Activated T-cell treated with anti-CD3 and anti-CD28 coated beads, Interleukin-2, amount 50 U/mL, for 72 hours (primary cell): ENCODE measurements around the gene SEMA3A. TPM values are rescaled to one million over a fixed set of nuclear protein-coding genes. Genes with fewer than 3 reads are reported as not detected.
A peak's percentile ranks its signal among the peaks of the same experiment; 100 is the strongest.
"Not testable (repeated sequence)": the region's sequence is repeated elsewhere in the genome, so short reads cannot be mapped to it uniquely, and the experiment has no call there.

Source experiments
- ATAC-seq, 2 donors: fragments of 150-1000 bp; cut with Tn5 transposase; replicated peaks in 1 of 2; 2 replicates each; pipeline ENCODE4 v1.10.0; 2021; ENCODE audit warnings: moderate library complexity in 2 of 2, mild to moderate bottlenecking in 1 of 2
- DNase-seq, 2 donors: peaks; one replicate each; pipeline ENCODE4 v3.0.0; 2021 to 2022; ENCODE audit warnings: mixed read lengths in 1 of 2
- H3K27ac Mint-ChIP-seq: one replicate; pipeline ENCODE4 v1.8.0; 2022; ENCODE audit warnings: mild to moderate bottlenecking, moderate library complexity, mixed read lengths
- H3K27me3 Mint-ChIP-seq: one replicate; pipeline ENCODE4 v1.8.0; 2022; ENCODE audit warnings: low read depth, mixed read lengths
- H3K36me3 Mint-ChIP-seq, 2 donors: one replicate each; pipeline ENCODE4 v1.8.0; 2022; ENCODE audit warnings: mixed read lengths in 2 of 2, mild to moderate bottlenecking in 1 of 2; ENCODE audit not compliant: insufficient read depth in 2 of 2
- H3K4me1 Mint-ChIP-seq: one replicate; pipeline ENCODE4 v1.8.0; 2022; ENCODE audit warnings: low read depth, mixed read lengths
- H3K4me3 Mint-ChIP-seq, 2 donors: one replicate each; pipeline ENCODE4 v1.8.0; 2022; ENCODE audit warnings: mild to moderate bottlenecking in 2 of 2, mixed read lengths in 2 of 2, moderate library complexity in 2 of 2
- H3K9me3 Mint-ChIP-seq, 2 donors: one replicate each; pipeline ENCODE4 v1.8.0; 2022; ENCODE audit warnings: mixed read lengths in 2 of 2
- total RNA-seq, 2 donors: library from RNA; stranded (reverse); gene quantifications; one replicate each; pipeline ENCODE4 v1.2.3, GENCODE V29; 2022

SEMA3A gene
- total RNA-seq, 2 donors from 2014 or later = 0.62 to 0.63 TPM

GRCh38 chr7:84085147-84085546 is 109.4 kb downstream of the SEMA3A start:
- Mint-ChIP-seq H3K4me1 (peaks cover 15% of the 10 kb centered on the region), H3K4me3 (no peak overlapping the region), H3K36me3 (no peaks in the 10 kb centered on the region), H3K27ac (no peak overlapping the region), H3K27me3 (no peaks in the 10 kb centered on the region), H3K9me3 (no peaks in the 10 kb centered on the region)
- ATAC-seq (no peak), DNase-seq (no peak)

DNA sequence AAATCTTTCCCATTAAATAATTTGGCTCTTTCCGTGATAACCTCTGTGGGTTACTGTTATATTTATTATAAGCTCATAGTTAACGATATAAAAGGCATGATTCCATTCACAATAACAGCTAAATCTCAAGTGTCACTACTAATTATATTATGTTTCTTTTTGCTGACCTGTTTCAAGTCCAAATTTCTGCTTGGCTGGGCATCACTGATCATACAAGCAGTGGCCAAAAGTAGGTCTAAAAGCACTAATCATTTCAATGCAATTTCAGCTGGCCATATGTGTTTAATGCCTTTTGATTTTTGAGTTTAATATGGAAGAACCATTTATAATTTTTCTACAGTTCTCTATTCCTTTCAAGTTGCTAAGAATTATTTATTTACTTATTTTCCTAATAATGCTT is 110.7 kb downstream of the SEMA3A start:
- Mint-ChIP-seq H3K9me3 (no peaks in the 10 kb centered on the region), H3K4me3 (no peak overlapping the region), H3K4me1 (peaks cover 11% of the 10 kb centered on the region), H3K27me3 (no peaks in the 10 kb centered on the region), H3K36me3 (no peaks in the 10 kb centered on the region), H3K27ac (no peak overlapping the region)
- DNase-seq (no peak), ATAC-seq (no peak)

DNA sequence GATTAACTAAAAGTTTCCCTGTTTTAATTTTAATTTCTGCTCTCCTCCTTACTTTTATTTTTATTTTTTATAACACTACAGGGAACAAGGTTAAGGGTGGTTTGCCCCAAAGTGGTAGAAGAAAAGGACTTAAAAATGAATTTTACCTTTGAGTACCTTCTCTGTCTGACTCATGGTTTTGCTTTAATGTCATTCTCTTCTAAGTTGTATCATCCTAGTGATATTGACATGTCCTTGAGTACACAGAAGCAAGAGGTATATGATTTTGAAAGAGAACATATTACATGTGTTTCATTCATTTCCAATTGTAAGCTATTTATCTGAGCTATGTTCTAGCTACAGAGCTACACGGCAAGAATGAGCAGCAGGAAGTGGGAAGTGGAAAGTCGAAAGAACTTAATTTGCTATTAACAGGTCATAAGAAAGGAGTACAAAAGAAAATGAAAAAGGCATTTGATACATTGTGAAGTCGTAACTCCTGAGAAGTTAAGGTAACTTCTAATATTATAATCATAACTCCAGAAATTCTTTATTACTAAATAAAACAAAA is 112.5 kb downstream of the SEMA3A start:
- H3K27ac Mint-ChIP-seq = peak overlapping the region; percentile 59
- ATAC-seq (peak; percentile 67 to 69), DNase-seq (no peak)
- no peaks in the 10 kb centered on the region for H3K36me3 Mint-ChIP-seq
- peaks cover 7% of the 10 kb centered on the region for H3K4me1 Mint-ChIP-seq
- H3K9me3 Mint-ChIP-seq = no peaks in the 10 kb centered on the region
- H3K27me3 Mint-ChIP-seq = no peaks in the 10 kb centered on the region
- peak overlapping the region; percentile 56 to 76 for H3K4me3 Mint-ChIP-seq

DNA sequence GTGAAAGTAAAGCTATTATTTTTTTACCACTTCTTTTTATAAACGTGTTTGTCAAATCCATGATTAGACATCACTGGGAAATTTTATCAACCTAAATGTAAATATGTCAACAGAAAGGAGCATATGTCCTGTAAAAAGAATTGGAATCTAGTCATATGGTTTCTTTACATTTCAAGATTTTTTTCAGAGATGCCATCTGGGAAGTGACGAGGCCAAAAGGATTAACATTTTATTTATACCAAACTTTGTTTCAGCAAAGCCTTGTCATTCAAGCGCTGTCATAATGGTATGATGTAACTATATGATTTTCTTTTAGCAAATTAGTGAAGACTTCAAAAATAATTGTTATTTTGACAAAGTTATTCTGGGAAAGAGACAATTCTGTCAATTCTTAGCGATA is 117.3 kb downstream of the SEMA3A start:
- Mint-ChIP-seq H3K27me3 (no peaks in the 10 kb centered on the region), H3K4me3 (no peak overlapping the region), H3K36me3 (no peaks in the 10 kb centered on the region)

GRCh38 chr7:84076219-84076618 is 118.4 kb downstream of the SEMA3A start:
- H3K27ac Mint-ChIP-seq = no peak overlapping the region
- H3K27me3 Mint-ChIP-seq = no peaks in the 10 kb centered on the region
- no peak overlapping the region for H3K4me3 Mint-ChIP-seq
- no peaks in the 10 kb centered on the region for H3K9me3 Mint-ChIP-seq
- H3K4me1 Mint-ChIP-seq = no peaks in the 10 kb centered on the region
- peak; percentile 35 to 51 for ATAC-seq
- no peak for DNase-seq
- H3K36me3 Mint-ChIP-seq = no peaks in the 10 kb centered on the region

More for the DNA sequence above, 117.3 kb downstream of the SEMA3A start:
- H3K9me3 Mint-ChIP-seq = no peaks in the 10 kb centered on the region
- H3K27ac Mint-ChIP-seq = no peak overlapping the region
- ATAC-seq (no peak), DNase-seq (no peak)
- H3K4me1 Mint-ChIP-seq = peaks cover 7% of the 10 kb centered on the region

- ATAC-seq = no peak
- Mint-ChIP-seq H3K36me3 (no peaks in the 10 kb centered on the region), H3K9me3 (no peaks in the 10 kb centered on the region), H3K27ac (no peak overlapping the region), H3K27me3 (no peaks in the 10 kb centered on the region), H3K4me3 (no peak overlapping the region), H3K4me1 (peaks cover 6% of the 10 kb centered on the region)
- DNase-seq = no peak
Measured at GRCh38 chr7:84073186-84073875, 121.3 kb downstream of the SEMA3A start.

DNA sequence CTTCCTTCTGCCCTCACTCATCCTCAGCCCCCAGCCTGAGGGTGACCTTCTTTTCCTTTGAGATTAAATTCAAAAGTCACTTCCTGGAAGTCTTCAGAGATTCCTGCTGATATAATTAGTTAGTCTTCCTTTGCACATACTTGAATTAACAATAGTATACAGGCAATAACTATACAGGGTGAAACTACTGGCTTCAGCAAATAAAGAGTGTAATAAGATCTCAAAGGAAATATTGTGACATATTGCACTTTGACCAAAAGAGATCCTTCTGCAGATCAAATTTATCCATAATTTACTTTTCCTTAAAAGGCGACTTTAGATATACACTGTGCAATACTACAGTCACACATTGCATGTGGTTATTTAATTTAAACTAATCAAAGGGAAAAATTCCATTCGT is 123.8 kb downstream of the SEMA3A start:
- ATAC-seq (no peak), DNase-seq (no peak)
- Mint-ChIP-seq H3K27me3 (no peaks in the 10 kb centered on the region), H3K9me3 (no peaks in the 10 kb centered on the region), H3K4me3 (no peak overlapping the region), H3K4me1 (peaks cover 6% of the 10 kb centered on the region), H3K36me3 (no peaks in the 10 kb centered on the region), H3K27ac (no peak overlapping the region)

DNA sequence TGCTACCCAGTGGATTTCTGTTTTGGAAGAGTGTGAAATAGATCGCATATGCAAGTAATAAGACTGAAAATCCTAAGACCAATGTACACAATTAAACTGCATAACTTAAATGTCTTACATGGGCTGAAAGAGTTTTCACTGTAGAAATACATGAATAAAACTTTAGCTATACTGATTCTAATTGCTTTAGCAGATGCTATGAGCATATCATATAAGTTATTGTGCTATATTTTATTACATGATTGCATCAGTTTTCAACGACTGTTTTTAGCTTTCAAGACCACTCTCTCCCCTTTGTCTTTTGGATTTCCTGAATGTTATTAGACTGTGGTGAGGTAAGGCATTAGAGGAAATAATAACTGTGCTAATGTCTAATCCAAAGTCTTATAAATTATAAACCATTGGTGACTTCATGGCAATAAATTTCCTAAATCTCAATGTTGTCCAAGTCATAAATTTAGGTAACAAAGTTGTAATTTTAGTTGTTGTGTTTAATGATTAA is 124.5 kb downstream of the SEMA3A start:
- H3K4me1 Mint-ChIP-seq = peaks cover 6% of the 10 kb centered on the region
- H3K9me3 Mint-ChIP-seq = no peaks in the 10 kb centered on the region
- DNase-seq (no peak), ATAC-seq (no peak)
- no peak overlapping the region for H3K4me3 Mint-ChIP-seq
- H3K27me3 Mint-ChIP-seq = no peaks in the 10 kb centered on the region
- H3K36me3 Mint-ChIP-seq = no peaks in the 10 kb centered on the region
- no peak overlapping the region for H3K27ac Mint-ChIP-seq

DNA sequence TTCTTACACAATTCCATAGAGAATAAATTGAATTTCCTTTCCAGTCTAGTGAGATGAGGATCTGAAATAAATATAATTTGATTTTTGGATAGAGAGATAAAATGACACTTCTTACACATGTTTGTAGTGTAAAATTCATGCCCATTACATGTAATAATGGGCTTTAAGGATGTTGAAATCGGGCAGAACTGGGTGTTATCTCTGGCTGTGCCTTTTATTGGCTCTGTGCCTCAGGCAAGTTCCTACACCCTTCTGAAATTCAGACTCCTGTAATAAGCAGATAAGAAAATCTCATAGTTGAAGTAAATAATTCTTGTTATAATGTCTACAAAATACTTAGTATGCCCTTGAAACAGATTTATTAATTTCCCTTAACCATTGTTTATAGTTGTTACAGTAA is 125.6 kb downstream of the SEMA3A start:
- peaks cover 6% of the 10 kb centered on the region for H3K4me1 Mint-ChIP-seq
- DNase-seq (no peak), ATAC-seq (no peak)
- no peak overlapping the region for H3K27ac Mint-ChIP-seq
- H3K4me3 Mint-ChIP-seq = no peak overlapping the region
- H3K9me3 Mint-ChIP-seq = no peaks in the 10 kb centered on the region
- no peaks in the 10 kb centered on the region for H3K36me3 Mint-ChIP-seq
- no peaks in the 10 kb centered on the region for H3K27me3 Mint-ChIP-seq

- H3K4me3 Mint-ChIP-seq, H3K27me3 Mint-ChIP-seq, H3K36me3 Mint-ChIP-seq, H3K4me1 Mint-ChIP-seq, ATAC-seq, DNase-seq, H3K9me3 Mint-ChIP-seq, H3K27ac Mint-ChIP-seq: not testable (repeated sequence)
Measured at GRCh38 chr7:84062489-84062901, 132.1 kb downstream of the SEMA3A start.

DNA sequence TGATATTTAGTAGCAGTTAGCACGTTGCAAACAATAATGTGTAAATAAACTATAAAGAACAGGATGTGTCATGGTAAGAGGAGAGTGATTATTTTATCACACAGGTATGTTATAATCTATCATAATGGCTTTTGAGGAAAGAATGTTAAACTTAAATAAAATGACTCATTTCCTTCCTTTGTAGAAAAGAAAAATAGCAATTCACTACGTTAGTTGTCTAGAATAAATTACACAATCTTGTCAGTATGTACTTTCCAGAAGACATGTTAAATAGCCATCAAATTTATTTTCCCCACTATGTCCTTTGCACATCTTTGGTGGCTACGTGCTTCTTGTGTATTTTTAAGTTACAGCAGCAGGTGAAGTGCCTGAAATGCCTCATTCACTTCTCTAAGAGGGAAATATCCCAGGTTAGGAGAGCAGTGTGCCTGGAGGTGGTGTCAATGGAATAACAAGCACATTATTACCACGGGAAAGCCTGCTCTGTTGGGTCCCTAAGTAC is 133.8 kb downstream of the SEMA3A start:
- no peak for ATAC-seq
- no peak overlapping the region for H3K27ac Mint-ChIP-seq
- H3K9me3 Mint-ChIP-seq = peaks cover 0 to 1% of the 10 kb centered on the region in 2 donors

DNA sequence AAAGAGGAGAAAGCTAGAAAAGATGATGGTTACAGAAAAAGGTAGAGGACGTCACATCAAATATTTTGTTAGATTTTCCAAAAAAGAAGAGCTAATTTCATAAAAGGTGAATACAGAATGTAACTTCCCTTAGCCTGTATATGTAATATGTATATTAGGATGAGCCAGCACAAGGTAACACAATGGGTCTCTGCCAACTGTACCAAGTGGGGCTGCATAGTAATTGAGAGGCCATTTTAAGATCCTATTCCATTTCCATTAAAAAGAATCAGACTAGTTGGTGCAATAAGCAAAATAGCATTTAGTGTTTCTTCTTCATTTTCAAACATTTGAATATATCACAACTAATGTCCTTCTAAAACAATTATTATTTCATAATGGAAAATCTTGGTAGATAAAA is 134.6 kb downstream of the SEMA3A start:
- DNase-seq = no peak
- H3K27me3 Mint-ChIP-seq = no peaks in the 10 kb centered on the region
- no peak overlapping the region for H3K27ac Mint-ChIP-seq
- no peak for ATAC-seq
- no peaks in the 10 kb centered on the region for H3K36me3 Mint-ChIP-seq
- no peak overlapping the region for H3K4me3 Mint-ChIP-seq
- peaks cover 0 to 1% of the 10 kb centered on the region in 2 donors for H3K9me3 Mint-ChIP-seq
- H3K4me1 Mint-ChIP-seq = peaks cover 5% of the 10 kb centered on the region

More for the DNA sequence above, 133.8 kb downstream of the SEMA3A start:
- H3K36me3 Mint-ChIP-seq = no peaks in the 10 kb centered on the region
- H3K27me3 Mint-ChIP-seq = no peaks in the 10 kb centered on the region
- H3K4me1 Mint-ChIP-seq = peaks cover 5% of the 10 kb centered on the region
- no peak overlapping the region for H3K4me3 Mint-ChIP-seq
- DNase-seq = no peak

DNA sequence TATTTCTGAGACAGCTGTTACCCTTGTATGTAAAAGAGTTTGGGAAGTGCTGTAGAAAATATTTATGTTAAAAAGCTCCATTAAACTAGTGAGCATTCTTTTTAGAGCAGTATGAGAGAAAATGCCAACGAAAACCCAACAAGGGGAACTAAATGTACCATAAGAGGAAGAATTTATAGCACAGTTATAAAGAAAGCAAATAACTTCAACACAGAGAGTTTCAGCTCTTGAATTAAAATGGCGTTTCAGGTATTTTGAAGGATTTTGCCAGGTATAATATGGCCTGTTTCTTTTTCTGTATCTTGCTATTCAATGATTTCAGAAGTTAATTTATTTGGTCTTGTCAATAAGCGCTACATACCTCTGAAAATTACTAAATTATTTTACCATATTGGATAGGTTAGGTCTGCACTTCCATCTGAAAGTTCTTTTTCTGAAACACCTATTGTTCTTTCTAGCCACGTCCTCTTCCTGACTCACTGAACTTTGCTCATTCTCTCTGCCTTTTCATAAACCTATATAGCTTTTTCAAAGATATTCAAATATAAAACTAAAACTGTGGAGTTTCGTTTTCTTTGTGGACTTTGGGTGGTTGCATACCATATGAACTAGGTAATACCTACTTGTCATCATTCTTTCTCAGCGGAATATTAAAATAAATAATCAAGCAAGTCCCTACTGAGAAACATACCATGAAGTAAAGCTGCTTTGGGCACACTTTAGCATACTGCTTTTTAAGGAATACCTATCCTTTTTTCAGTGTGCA is 136.1 kb downstream of the SEMA3A start:
- no peak for DNase-seq
- Mint-ChIP-seq H3K27me3 (no peaks in the 10 kb centered on the region), H3K27ac (no peak overlapping the region), H3K9me3 (peaks cover 0 to 1% of the 10 kb centered on the region in 2 donors), H3K4me3 (no peak overlapping the region), H3K4me1 (peaks cover 5% of the 10 kb centered on the region), H3K36me3 (no peaks in the 10 kb centered on the region)
- ATAC-seq = no peak
